Keratinocyte (primary cell): Measurements from ENCODE around the gene RARS2.

Experiments
- EZH2 ChIP-seq: IDR thresholded peaks from one replicate; pipeline ENCODE4 v1.6.1; 2012; ENCODE audit warnings: inconsistent platforms, mild to moderate bottlenecking, low read length, moderate library complexity
- TF ChIP-seq, protein P1 (sequence below), 3 experiments: IDR thresholded peaks in 1 of 3; conservative IDR thresholded peaks in 1 of 3; optimal IDR thresholded peaks in 1 of 3; 2 replicates in 2 of 3; 3 replicates in 1 of 3; pipeline versions ENCODE3 to v1.5.1; 2011; ENCODE audit warnings: low read length in 3 of 3, mild to moderate bottlenecking in 3 of 3, moderate library complexity in 2 of 3, control low read depth in 1 of 3, inconsistent platforms in 1 of 3; ENCODE audit not compliant: insufficient read depth in 2 of 3; ENCODE audit errors: extremely low read depth in 1 of 3

DNA sequence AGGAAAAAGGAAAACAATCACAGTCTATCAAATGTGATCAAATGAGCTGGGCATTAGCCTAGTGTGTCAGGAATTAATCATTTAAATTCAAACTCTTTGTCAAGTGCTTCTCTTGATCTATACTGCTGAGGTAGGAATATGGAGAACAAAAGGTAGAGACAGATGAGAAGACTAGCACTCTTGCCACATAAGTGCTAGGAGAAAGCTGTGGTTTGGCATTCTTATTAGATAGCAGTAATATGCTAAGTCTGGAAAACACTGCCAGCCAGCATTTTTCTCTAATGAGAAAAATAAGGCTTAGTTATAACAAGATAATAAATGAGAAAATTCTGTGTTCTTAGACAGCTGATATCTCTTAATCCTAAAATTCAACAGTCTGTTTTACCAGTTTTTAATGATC lies 39.1 kb upstream of the RARS2 start:
- TF ChIP-seq, protein P1, sequence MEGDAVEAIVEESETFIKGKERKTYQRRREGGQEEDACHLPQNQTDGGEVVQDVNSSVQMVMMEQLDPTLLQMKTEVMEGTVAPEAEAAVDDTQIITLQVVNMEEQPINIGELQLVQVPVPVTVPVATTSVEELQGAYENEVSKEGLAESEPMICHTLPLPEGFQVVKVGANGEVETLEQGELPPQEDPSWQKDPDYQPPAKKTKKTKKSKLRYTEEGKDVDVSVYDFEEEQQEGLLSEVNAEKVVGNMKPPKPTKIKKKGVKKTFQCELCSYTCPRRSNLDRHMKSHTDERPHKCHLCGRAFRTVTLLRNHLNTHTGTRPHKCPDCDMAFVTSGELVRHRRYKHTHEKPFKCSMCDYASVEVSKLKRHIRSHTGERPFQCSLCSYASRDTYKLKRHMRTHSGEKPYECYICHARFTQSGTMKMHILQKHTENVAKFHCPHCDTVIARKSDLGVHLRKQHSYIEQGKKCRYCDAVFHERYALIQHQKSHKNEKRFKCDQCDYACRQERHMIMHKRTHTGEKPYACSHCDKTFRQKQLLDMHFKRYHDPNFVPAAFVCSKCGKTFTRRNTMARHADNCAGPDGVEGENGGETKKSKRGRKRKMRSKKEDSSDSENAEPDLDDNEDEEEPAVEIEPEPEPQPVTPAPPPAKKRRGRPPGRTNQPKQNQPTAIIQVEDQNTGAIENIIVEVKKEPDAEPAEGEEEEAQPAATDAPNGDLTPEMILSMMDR (optimal IDR thresholded peaks at IDR 0.05 in 1 of 3, IDR thresholded peaks at IDR 0.05 in 1 of 3, conservative IDR thresholded peaks at IDR 0.05 in 1 of 3; ENCODE audit: extremely low read depth in 1 of 3, insufficient read depth in 2 of 3, low read length in 3 of 3): no peak
- TF ChIP-seq EZH2: no peak
